ENCODE results near the gene SPINT4.

DNA sequence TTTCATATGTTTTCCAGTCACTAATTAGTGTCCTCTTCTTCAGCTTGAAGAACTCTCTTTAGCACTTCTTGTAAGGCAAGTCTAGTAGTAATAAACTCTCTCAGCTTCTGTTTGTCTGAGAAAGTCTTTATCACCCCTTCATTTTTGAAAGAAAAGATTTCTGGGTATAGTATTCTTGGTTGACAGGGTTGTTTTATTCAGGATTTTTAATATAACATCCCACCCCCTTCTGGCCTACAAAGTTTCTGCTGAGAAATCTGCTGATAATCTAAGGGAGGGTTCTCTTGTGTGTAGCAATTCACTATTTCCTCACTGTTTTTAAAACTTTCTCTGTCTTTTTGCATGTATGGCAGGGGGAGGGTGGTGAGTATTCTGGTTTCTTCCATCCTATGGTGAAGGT, 42.5 kb upstream of the SPINT4 start:
- no peak for TF ChIP-seq CTCF (IDR thresholded peaks at IDR 0.05; ENCODE audit: low read depth, low read length)
- TF ChIP-seq, protein P1, sequence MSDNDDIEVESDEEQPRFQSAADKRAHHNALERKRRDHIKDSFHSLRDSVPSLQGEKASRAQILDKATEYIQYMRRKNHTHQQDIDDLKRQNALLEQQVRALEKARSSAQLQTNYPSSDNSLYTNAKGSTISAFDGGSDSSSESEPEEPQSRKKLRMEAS (IDR thresholded peaks at IDR 0.05; ENCODE audit: low read depth, low read length), result no peak
- TF ChIP-seq MYC (IDR thresholded peaks at IDR 0.05; ENCODE audit: low read depth, low read length), result no peak
- no peak for TF ChIP-seq POLR2A (IDR thresholded peaks at IDR 0.05; ENCODE audit: extremely low read depth, insufficient read length)
